Measurements from ENCODE around the gene VPS33B.
A peak's percentile ranks its signal among the peaks of the same experiment; 100 is the strongest.

VPS33B gene

GRCh38 chr15:90986790-90987507, 35.4 kb downstream of the VPS33B start:
- DNase-seq (ENCODE audit: extremely low read depth in 1 of 2, low read depth in 1 of 2): no peak

- DNase-seq (ENCODE audit: extremely low read depth in 1 of 2, low read depth in 1 of 2): no peak
Measured at GRCh38 chr15:90982135-90982534, 40.3 kb downstream of the VPS33B start.

- no peak for DNase-seq (ENCODE audit: extremely low read depth in 1 of 2, low read depth in 1 of 2)
Measured at GRCh38 chr15:90981681-90982080, 40.7 kb downstream of the VPS33B start.

GRCh38 chr15:90979582-90979981, 42.8 kb downstream of the VPS33B start:
- no peak for DNase-seq (ENCODE audit: extremely low read depth in 1 of 2, low read depth in 1 of 2)

GRCh38 chr15:90974216-90974615, 48.2 kb downstream of the VPS33B start:
- DNase-seq (ENCODE audit: extremely low read depth in 1 of 2, low read depth in 1 of 2): no peak

- DNase-seq (ENCODE audit: extremely low read depth in 1 of 2, low read depth in 1 of 2): no peak
Measured at GRCh38 chr15:90972133-90972532, 50.3 kb downstream of the VPS33B start.

GRCh38 chr15:90970274-90970673, 52.1 kb downstream of the VPS33B start:
- DNase-seq (ENCODE audit: extremely low read depth in 1 of 2, low read depth in 1 of 2): no peak

- no peak for DNase-seq (ENCODE audit: extremely low read depth in 1 of 2, low read depth in 1 of 2)
Measured at GRCh38 chr15:90968434-90968833, 54.0 kb downstream of the VPS33B start.

- no peak for DNase-seq (ENCODE audit: extremely low read depth in 1 of 2, low read depth in 1 of 2)
Measured at GRCh38 chr15:90967206-90967605, 55.2 kb downstream of the VPS33B start.

- no peak for DNase-seq (ENCODE audit: extremely low read depth in 1 of 2, low read depth in 1 of 2)
Measured at GRCh38 chr15:90966262-90966661, 56.1 kb downstream of the VPS33B start.

GRCh38 chr15:90962021-90962420, 60.4 kb downstream of the VPS33B start:
- DNase-seq (ENCODE audit: extremely low read depth in 1 of 2, low read depth in 1 of 2): no peak

- no peak for DNase-seq (ENCODE audit: extremely low read depth in 1 of 2, low read depth in 1 of 2)
Measured at GRCh38 chr15:90960298-90961091, 61.9 kb downstream of the VPS33B start.

- DNase-seq (ENCODE audit: extremely low read depth in 1 of 2, low read depth in 1 of 2): no peak
Measured at GRCh38 chr15:90959894-90960293, 62.5 kb downstream of the VPS33B start.

- no peak for DNase-seq (ENCODE audit: extremely low read depth in 1 of 2, low read depth in 1 of 2)
Measured at GRCh38 chr15:90959028-90959595, 63.3 kb downstream of the VPS33B start.

GRCh38 chr15:90957791-90958190, 64.6 kb downstream of the VPS33B start:
- no peak for DNase-seq (ENCODE audit: extremely low read depth in 1 of 2, low read depth in 1 of 2)

GRCh38 chr15:90957031-90957790, 65.2 kb downstream of the VPS33B start:
- no peak for DNase-seq (ENCODE audit: extremely low read depth in 1 of 2, low read depth in 1 of 2)

- peak in 1 of 2 donors; percentile 56 for DNase-seq (ENCODE audit: extremely low read depth in 1 of 2, low read depth in 1 of 2)
Measured at GRCh38 chr15:90956274-90957030, 65.9 kb downstream of the VPS33B start.

- no peak for DNase-seq (ENCODE audit: extremely low read depth in 1 of 2, low read depth in 1 of 2)
Measured at GRCh38 chr15:90955624-90956273, 66.6 kb downstream of the VPS33B start.

- DNase-seq (ENCODE audit: extremely low read depth in 1 of 2, low read depth in 1 of 2): peak in 1 of 2 donors; percentile 70
Measured at GRCh38 chr15:90954712-90955623, 67.4 kb downstream of the VPS33B start, which contains the start of gene RCCD1. TSS of gene RCCD1 (plus strand) at chr15:90954884. CDS start at chr15:90956735, 1,851 bp downstream.

Measured in activated CD8-positive, alpha-beta memory T cell treated with anti-CD3 and anti-CD28 coated beads for 1 hour (primary cell).